Aortic smooth muscle cell (primary cell): ENCODE measurements around the gene TMEM14A. TPM values are rescaled to one million over a fixed set of nuclear protein-coding genes. Genes with fewer than 3 reads are reported as not detected.

Source experiments
- total RNA-seq: library from RNA; depleted of rRNA; stranded (reverse); fragments of >200 nt; gene quantifications from 2 replicates; pipeline ENCODE4 v1.2.3, GENCODE V29; 2014

Gene TMEM14A
- 28.5 and 36.4 TPM in 2 replicates for total RNA-seq

GRCh38 chr6:52670502-52671409, at the start of gene TMEM14A:
TSS of gene TMEM14A (plus strand) at chr6:52671113. CDS start at chr6:52677103, 5,990 bp downstream.

Other genes starting within 250 kb of the TMEM14A start
- gene TRAM2, start 94.1 kb upstream of the TMEM14A start, total RNA-seq, result 123 and 157 TPM in 2 replicates
- gene GSTA2, start 92.4 kb downstream of the TMEM14A start, total RNA-seq, result not detected in 2 replicates
- gene GSTA1, start 132.7 kb downstream of the TMEM14A start, total RNA-seq, result not detected in 2 replicates
- not detected in 2 replicates for gene GSTA5, start 169.7 kb downstream of the TMEM14A start, total RNA-seq
- 0.19 TPM in 1 of 2 replicates, not detected in the other for gene GSTA3, start 238.6 kb downstream of the TMEM14A start, total RNA-seq